Retinal pigment epithelial cell (primary cell): ENCODE results near the gene MKRN2.

ENCODE experiments used
- DNase-seq: peaks from one replicate; pipeline ENCODE4 v3.0.0-alpha.2; 2010; ENCODE audit warnings: low read depth
- H3K4me3 ChIP-seq: 2 replicates; pipeline ENCODE4 v1.5.1; 2011; ENCODE audit warnings: mild to moderate bottlenecking, low read length, control low read depth, moderate library complexity
- TF ChIP-seq, protein P1 (sequence below): conservative IDR thresholded peaks from 2 replicates; pipeline ENCODE4 v1.5.1; 2011; ENCODE audit warnings: low read depth, low read length, control low read depth, inconsistent platforms

The MKRN2 gene

GRCh38 chr3:12566976-12567375 is 10.1 kb downstream of the MKRN2 start:
- no peak overlapping the region for H3K4me3 ChIP-seq
- TF ChIP-seq, protein P1, sequence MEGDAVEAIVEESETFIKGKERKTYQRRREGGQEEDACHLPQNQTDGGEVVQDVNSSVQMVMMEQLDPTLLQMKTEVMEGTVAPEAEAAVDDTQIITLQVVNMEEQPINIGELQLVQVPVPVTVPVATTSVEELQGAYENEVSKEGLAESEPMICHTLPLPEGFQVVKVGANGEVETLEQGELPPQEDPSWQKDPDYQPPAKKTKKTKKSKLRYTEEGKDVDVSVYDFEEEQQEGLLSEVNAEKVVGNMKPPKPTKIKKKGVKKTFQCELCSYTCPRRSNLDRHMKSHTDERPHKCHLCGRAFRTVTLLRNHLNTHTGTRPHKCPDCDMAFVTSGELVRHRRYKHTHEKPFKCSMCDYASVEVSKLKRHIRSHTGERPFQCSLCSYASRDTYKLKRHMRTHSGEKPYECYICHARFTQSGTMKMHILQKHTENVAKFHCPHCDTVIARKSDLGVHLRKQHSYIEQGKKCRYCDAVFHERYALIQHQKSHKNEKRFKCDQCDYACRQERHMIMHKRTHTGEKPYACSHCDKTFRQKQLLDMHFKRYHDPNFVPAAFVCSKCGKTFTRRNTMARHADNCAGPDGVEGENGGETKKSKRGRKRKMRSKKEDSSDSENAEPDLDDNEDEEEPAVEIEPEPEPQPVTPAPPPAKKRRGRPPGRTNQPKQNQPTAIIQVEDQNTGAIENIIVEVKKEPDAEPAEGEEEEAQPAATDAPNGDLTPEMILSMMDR, result no peak
- no peak for DNase-seq

- TF ChIP-seq, protein P1, result no peak
- H3K4me3 ChIP-seq, result no peak overlapping the region
- no peak for DNase-seq
Observed at GRCh38 chr3:12568747-12569146, 11.9 kb downstream of the MKRN2 start.

DNA sequence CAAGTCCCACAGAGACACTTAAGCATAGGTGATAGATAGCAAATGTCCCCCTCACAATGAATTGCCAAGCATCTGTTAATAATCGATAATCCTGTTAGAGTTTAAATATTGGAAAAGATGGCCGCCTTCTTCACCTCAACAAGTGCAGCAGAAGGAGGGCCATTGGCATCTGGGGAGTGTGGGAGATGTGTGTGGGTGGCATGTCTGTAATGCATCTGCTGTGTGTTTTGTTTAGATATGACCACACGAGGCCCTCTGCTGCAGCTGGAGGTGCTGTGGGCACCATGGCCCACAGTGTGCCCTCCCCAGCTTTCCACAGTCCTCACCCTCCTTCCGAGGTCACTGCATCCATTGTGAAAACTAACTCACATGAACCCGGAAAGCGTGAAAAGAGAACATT is 12.9 kb downstream of the MKRN2 start:
- TF ChIP-seq, protein P1, result no peak
- DNase-seq, result no peak
- H3K4me3 ChIP-seq, result no peak overlapping the region

GRCh38 chr3:12571986-12572385 is 15.1 kb downstream of the MKRN2 start:
- no peak overlapping the region for H3K4me3 ChIP-seq
- TF ChIP-seq, protein P1, result no peak
- no peak for DNase-seq

- no peak overlapping the region for H3K4me3 ChIP-seq
- TF ChIP-seq, protein P1, result no peak
- DNase-seq, result no peak
Observed at GRCh38 chr3:12574131-12574530, 17.2 kb downstream of the MKRN2 start.

- TF ChIP-seq, protein P1, result no peak
- no peak for DNase-seq
- no peak overlapping the region for H3K4me3 ChIP-seq
Observed at GRCh38 chr3:12574661-12575060, 17.8 kb downstream of the MKRN2 start.

DNA sequence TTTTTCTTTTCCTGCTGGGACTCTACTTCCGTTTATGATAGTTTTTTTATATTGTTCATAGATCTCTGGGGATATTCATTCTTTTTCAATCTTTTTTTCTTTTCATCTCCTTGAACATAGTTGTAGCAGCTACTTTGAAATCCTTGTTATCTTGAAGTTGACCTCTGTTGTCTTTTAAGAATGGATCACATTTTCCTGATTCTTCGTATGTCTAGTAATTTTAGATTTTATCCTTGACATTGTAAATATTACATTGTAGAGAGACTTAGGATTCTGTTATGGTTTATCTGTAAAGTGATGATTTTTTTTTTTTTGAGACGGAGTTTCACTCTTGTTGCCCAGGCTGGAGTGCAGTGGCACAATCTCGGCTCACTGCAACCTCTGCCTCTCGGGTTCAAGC is 20.5 kb downstream of the MKRN2 start:
- no peak for DNase-seq
- TF ChIP-seq, protein P1, result no peak
- H3K4me3 ChIP-seq, result no peak overlapping the region
